Measurements from ENCODE around the gene ME2. TPM values are rescaled to one million over a fixed set of nuclear protein-coding genes. Genes with fewer than 3 reads are reported as not detected.
"Not testable (repeated sequence)": the region's sequence is repeated elsewhere in the genome, so short reads cannot be mapped to it uniquely, and the experiment has no call there.

The ME2 gene
- total RNA-seq: 40.5 TPM
- long read RNA-seq, full-length matches to known transcripts: 30 of 35 reads
- long read RNA-seq, partial matches to known transcripts: 2 of 35 reads
- long read RNA-seq, other reads (novel, unspliced or antisense): 3 of 35 reads

GRCh38 chr18:50878345-50879301 is at the start of gene ME2:
Gene ME2 (plus strand): TSS chr18:50879118. CDS start chr18:50895821, 16,703 bp downstream.
- intact Hi-C loops (cut with DNase I): no loop called here
- peak; percentile 95 for DNase-seq
- no peaks in the 10 kb centered on the region for H3K36me3 ChIP-seq
- H3K27me3 ChIP-seq: no peaks in the 10 kb centered on the region
- peaks cover 13% of the 10 kb centered on the region for H3K4me1 ChIP-seq
- peak within 1 kb of the TSS; percentile 93 for H3K27ac ChIP-seq
- no peaks in the 10 kb centered on the region for H3K9me3 ChIP-seq
- H3K4me3 ChIP-seq: peak within 1 kb of the TSS; percentile 88
- peak; percentile 99 for ATAC-seq
- TF ChIP-seq CTCF (IDR thresholded peaks at IDR 0.05): no peak

DNA sequence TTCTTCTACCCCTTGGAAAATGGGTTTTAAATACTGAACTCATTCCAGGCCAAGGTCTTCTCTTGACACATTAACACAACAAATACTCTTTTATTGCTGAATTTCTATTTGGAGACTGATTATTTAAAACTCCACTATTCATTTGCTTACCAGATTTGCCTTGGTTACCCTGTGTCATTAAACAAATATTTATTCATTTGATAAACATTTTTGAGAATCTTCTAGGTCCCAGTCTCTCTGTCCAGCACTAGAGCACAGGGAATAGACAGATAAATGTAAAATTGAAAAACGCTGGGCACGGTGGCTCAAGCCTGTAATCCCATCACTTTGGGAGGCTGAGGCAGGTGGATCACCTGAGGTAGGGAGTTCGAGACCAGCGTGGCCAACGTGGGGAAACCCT is 49.3 kb upstream of the ME2 start:
- Histone ChIP-seq H3K27ac (no peak overlapping the region), H3K36me3 (no peaks in the 10 kb centered on the region), H3K9me3 (no peaks in the 10 kb centered on the region), H3K4me3 (no peak overlapping the region), H3K27me3 (no peaks in the 10 kb centered on the region), H3K4me1 (no peaks in the 10 kb centered on the region)
- no peak for TF ChIP-seq CTCF (IDR thresholded peaks at IDR 0.05)
- ATAC-seq (no peak), DNase-seq (no peak)
- intact Hi-C loops (cut with DNase I): no loop called here

DNA sequence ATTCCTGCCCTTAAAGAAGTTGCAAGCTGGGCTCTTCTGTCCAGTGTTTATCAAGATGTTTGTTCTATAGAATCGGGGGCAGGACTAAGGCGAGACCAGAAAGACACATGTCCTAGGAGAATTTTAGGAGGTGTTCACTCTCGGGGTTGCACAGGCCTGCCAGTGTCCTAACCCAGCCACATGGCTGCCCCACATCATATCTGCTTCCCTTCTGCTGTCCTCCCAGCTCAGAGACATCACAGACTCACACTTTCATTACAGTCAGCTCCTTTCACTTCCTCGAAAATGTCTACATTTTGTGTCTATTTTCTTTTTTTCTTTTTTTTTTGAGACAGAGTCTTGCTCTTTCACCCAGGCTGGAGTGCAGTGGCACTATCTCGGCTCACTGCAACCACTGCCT is 48.4 kb upstream of the ME2 start:
- H3K27me3 ChIP-seq: no peaks in the 10 kb centered on the region
- ATAC-seq: peak; percentile 85
- intact Hi-C loops (cut with DNase I): no loop called here
- H3K4me3 ChIP-seq: no peak overlapping the region
- H3K36me3 ChIP-seq: no peaks in the 10 kb centered on the region
- H3K9me3 ChIP-seq: no peaks in the 10 kb centered on the region
- no peak overlapping the region for H3K27ac ChIP-seq
- TF ChIP-seq CTCF (IDR thresholded peaks at IDR 0.05): no peak
- no peak for DNase-seq
- no peaks in the 10 kb centered on the region for H3K4me1 ChIP-seq

DNA sequence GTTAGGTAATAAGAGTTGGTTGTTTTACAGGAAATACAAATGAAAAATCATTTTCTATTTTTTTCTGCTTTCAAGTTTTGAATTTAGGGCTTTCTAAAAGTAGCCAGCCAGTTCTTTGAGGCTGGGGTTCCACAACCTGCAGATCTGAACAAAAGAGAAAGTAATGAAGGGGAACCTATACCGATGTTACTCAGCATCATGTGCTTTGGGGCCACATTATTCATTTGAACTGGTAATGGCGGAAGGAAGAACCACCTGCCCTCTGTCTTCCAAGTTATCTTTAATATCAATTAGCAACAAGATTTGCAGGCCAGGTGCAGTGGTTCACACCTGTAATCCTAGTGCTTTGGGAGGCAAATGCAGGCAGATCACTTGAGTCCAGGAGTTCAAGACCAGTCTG is 46.2 kb upstream of the ME2 start:
- Histone ChIP-seq H3K9me3 (no peaks in the 10 kb centered on the region), H3K36me3 (no peaks in the 10 kb centered on the region), H3K4me1 (peaks cover 12% of the 10 kb centered on the region), H3K4me3 (no peak overlapping the region), H3K27ac (no peak overlapping the region), H3K27me3 (no peaks in the 10 kb centered on the region)
- intact Hi-C loops (cut with DNase I): no loop called here
- ATAC-seq (no peak), DNase-seq (no peak)
- TF ChIP-seq CTCF (IDR thresholded peaks at IDR 0.05): no peak

DNA sequence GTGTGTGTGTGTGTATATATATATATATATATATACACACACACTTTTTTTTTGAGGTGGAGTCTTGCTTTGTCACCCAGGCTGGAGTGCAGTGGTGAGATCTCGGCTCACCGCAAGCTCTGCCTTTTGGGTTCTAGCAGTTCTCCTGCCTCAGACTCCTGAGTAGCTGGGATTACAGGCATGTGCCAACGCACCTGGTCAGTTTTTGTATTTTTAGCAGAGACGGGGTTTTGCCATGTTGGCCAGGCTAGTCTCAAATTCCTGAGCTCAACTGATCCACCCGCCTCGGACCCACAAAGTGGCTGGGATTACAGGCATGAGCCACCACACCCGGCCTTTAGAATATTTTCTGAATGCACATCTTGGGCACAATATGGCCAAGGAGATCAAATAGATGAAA is 45.4 kb upstream of the ME2 start:
- H3K4me1 ChIP-seq: peaks cover 12% of the 10 kb centered on the region
- H3K4me3 ChIP-seq; H3K36me3 ChIP-seq; DNase-seq; H3K27me3 ChIP-seq; H3K27ac ChIP-seq; intact Hi-C loops (cut with DNase I); ATAC-seq; H3K9me3 ChIP-seq: not testable (repeated sequence)

- no peak for DNase-seq
- ATAC-seq: peak; percentile 81
- H3K27ac ChIP-seq: no peak overlapping the region
These were observed 42.4 kb upstream of the ME2 start for GRCh38 chr18:50836521-50836957.

More at GRCh38 chr18:50836521-50836957, 42.4 kb upstream of the ME2 start:
- Histone ChIP-seq H3K27me3 (no peaks in the 10 kb centered on the region), H3K9me3 (no peaks in the 10 kb centered on the region), H3K4me3 (no peak overlapping the region), H3K4me1 (peaks cover 12% of the 10 kb centered on the region), H3K36me3 (no peaks in the 10 kb centered on the region)
- no peak for TF ChIP-seq CTCF (IDR thresholded peaks at IDR 0.05)
- intact Hi-C loops (cut with DNase I): no loop called here
